Measurements from ENCODE around the gene PRRX2. TPM values are rescaled to one million over a fixed set of nuclear protein-coding genes. Genes with fewer than 3 reads are reported as not detected.

Gene PRRX2
- total RNA-seq, 2 donors from 2014 or later: 1.0 TPM; not detected in 1

GRCh38 chr9:129675620-129676019 lies 10.2 kb downstream of the PRRX2 start:
- Histone ChIP-seq H3K36me3 (replicated peaks in 1 of 2; ENCODE audit: insufficient read depth in 1 of 2, low read depth in 2 of 2) (no peaks in the 10 kb centered on the region), H3K4me1 (no peaks in the 10 kb centered on the region), H3K27ac (no peak overlapping the region), H3K4me3 (no peak overlapping the region), H3K27me3 (no peaks in the 10 kb centered on the region), H3K9me3 (no peaks in the 10 kb centered on the region)
- WGBS, 2 donors: 50 to 68% methylated on average over 12 to 26 of the region's 27 CpGs
- DNase-seq: no peak
- no peak for ATAC-seq
- intact Hi-C loops (cut with DNase I): no loop called here
- no peak for TF ChIP-seq POLR2A (IDR thresholded peaks at IDR 0.05)
- no peak for TF ChIP-seq CTCF (IDR thresholded peaks at IDR 0.05)

- Histone ChIP-seq H3K27ac (no peak overlapping the region), H3K4me3 (no peak overlapping the region), H3K27me3 (no peaks in the 10 kb centered on the region), H3K9me3 (no peaks in the 10 kb centered on the region), H3K36me3 (replicated peaks in 1 of 2; ENCODE audit: insufficient read depth in 1 of 2, low read depth in 2 of 2) (no peaks in the 10 kb centered on the region), H3K4me1 (no peaks in the 10 kb centered on the region)
- TF ChIP-seq POLR2A (IDR thresholded peaks at IDR 0.05) (no peak), CTCF (IDR thresholded peaks at IDR 0.05) (no peak)
- intact Hi-C loops (cut with DNase I): no loop called here
- no peak for DNase-seq
- ATAC-seq: no peak
- 11 to 51% methylated on average over 1 to 4 of the region's 4 CpGs for WGBS, 2 donors
These were observed 10.8 kb downstream of the PRRX2 start for GRCh38 chr9:129676287-129676686.

GRCh38 chr9:129676975-129677374 lies 11.5 kb downstream of the PRRX2 start:
- TF ChIP-seq POLR2A (IDR thresholded peaks at IDR 0.05): no peak
- TF ChIP-seq CTCF (IDR thresholded peaks at IDR 0.05): no peak
- no peaks in the 10 kb centered on the region for H3K4me1 ChIP-seq
- no peak for DNase-seq
- H3K9me3 ChIP-seq: no peaks in the 10 kb centered on the region
- no peaks in the 10 kb centered on the region for H3K36me3 ChIP-seq (replicated peaks in 1 of 2; ENCODE audit: insufficient read depth in 1 of 2, low read depth in 2 of 2)
- intact Hi-C loops (cut with DNase I): no loop called here
- H3K27ac ChIP-seq: no peak overlapping the region
- no peaks in the 10 kb centered on the region for H3K27me3 ChIP-seq
- no peak for ATAC-seq
- 60 to 65% methylated on average over 11 to 12 of the region's 12 CpGs for WGBS, 2 donors
- H3K4me3 ChIP-seq: no peak overlapping the region

- intact Hi-C loops (cut with DNase I): no loop called here
- 45 to 51% methylated on average over 6 to 8 of the region's 9 CpGs for WGBS, 2 donors
- Histone ChIP-seq H3K27me3 (no peaks in the 10 kb centered on the region), H3K4me3 (no peak overlapping the region), H3K36me3 (replicated peaks in 1 of 2; ENCODE audit: insufficient read depth in 1 of 2, low read depth in 2 of 2) (no peaks in the 10 kb centered on the region), H3K4me1 (no peaks in the 10 kb centered on the region), H3K27ac (no peak overlapping the region), H3K9me3 (no peaks in the 10 kb centered on the region)
- ATAC-seq (no peak), DNase-seq (no peak)
- no peak for TF ChIP-seq CTCF (IDR thresholded peaks at IDR 0.05)
- no peak for TF ChIP-seq POLR2A (IDR thresholded peaks at IDR 0.05)
These were observed 12.0 kb downstream of the PRRX2 start for GRCh38 chr9:129677456-129677855.

GRCh38 chr9:129678844-129679243 lies 13.4 kb downstream of the PRRX2 start:
- no peak for ATAC-seq
- Histone ChIP-seq H3K9me3 (no peaks in the 10 kb centered on the region), H3K27ac (no peak overlapping the region), H3K4me3 (no peak overlapping the region), H3K4me1 (no peaks in the 10 kb centered on the region), H3K36me3 (replicated peaks in 1 of 2; ENCODE audit: insufficient read depth in 1 of 2, low read depth in 2 of 2) (no peaks in the 10 kb centered on the region), H3K27me3 (no peaks in the 10 kb centered on the region)
- intact Hi-C loops (cut with DNase I): no loop called here
- 45 to 49% methylated on average over 7 to 9 of the region's 9 CpGs for WGBS, 2 donors
- DNase-seq: no peak
- TF ChIP-seq POLR2A (IDR thresholded peaks at IDR 0.05) (no peak), CTCF (IDR thresholded peaks at IDR 0.05) (no peak)
